DOHH2 (cell line): ENCODE data around the gene KIDINS220.

Experiments
- H3F3A ChIP-seq: fragments of 200-600 bp; sonication (generic), shearing (Covaris generic); 2 replicates; pipeline ENCODE4 v1.6.0; 2016; ENCODE audit warnings: antibody characterized with exemption, mild to moderate bottlenecking; ENCODE audit not compliant: control insufficient read depth, insufficient read depth
- H3K27ac ChIP-seq: fragments of 200-600 bp; sonication (generic); 2 replicates; pipeline ENCODE4 v1.5.1; 2014; ENCODE audit warnings: low read depth, mild to moderate bottlenecking, low read length, moderate library complexity
- H3K27me3 ChIP-seq: fragments of 200-600 bp; sonication (generic); 2 replicates; pipeline ENCODE4 v1.6.1; 2014; ENCODE audit warnings: mild to moderate bottlenecking, low read length, mixed read lengths; ENCODE audit not compliant: control insufficient read depth
- H3K36me3 ChIP-seq: fragments of 200-600 bp; sonication (generic); 2 replicates; pipeline ENCODE4 v1.6.1; 2014; ENCODE audit warnings: mild to moderate bottlenecking, low read length, moderate library complexity, mixed read lengths; ENCODE audit not compliant: control insufficient read depth
- H3K4me1 ChIP-seq: fragments of 200-600 bp; sonication (generic); 2 replicates; pipeline ENCODE4 v1.6.1; 2014; ENCODE audit warnings: mild to moderate bottlenecking, low read length, mixed read lengths; ENCODE audit not compliant: control insufficient read depth
- H3K4me2 ChIP-seq: fragments of 200-600 bp; sonication (generic); 2 replicates; pipeline ENCODE4 v1.6.0; 2014; ENCODE audit warnings: mild to moderate bottlenecking, low read length, moderate library complexity
- H3K4me3 ChIP-seq: fragments of 200-600 bp; sonication (generic); 2 replicates; pipeline ENCODE4 v1.5.1; 2014; ENCODE audit warnings: mild to moderate bottlenecking, low read length, mixed read lengths
- H3K79me2 ChIP-seq: fragments of 200-600 bp; sonication (generic); 2 replicates; pipeline ENCODE4 v1.6.1; 2014; ENCODE audit warnings: mild to moderate bottlenecking, low read length, mixed read lengths; ENCODE audit not compliant: control insufficient read depth
- H3K9me2 ChIP-seq: fragments of 200-600 bp; sonication (generic); replicated peaks from 2 replicates; pipeline ENCODE4 v1.6.1; 2014; ENCODE audit warnings: mild to moderate bottlenecking, low read length, mixed read lengths; ENCODE audit not compliant: control insufficient read depth
- H3K9me3 ChIP-seq: fragments of 200-600 bp; sonication (generic); 2 replicates; pipeline ENCODE4 v1.6.1; 2014; ENCODE audit warnings: antibody characterized with exemption, low read length, mixed read lengths; ENCODE audit not compliant: control insufficient read depth, insufficient read depth
- H4K20me1 ChIP-seq: fragments of 200-600 bp; sonication (generic); 2 replicates; pipeline ENCODE4 v1.6.0; 2014; ENCODE audit warnings: low read depth, mild to moderate bottlenecking, antibody characterized with exemption, low read length, moderate library complexity; ENCODE audit not compliant: control insufficient read depth, insufficient read depth
- CTCF ChIP-seq: fragments of 200-600 bp; sonication (generic); IDR thresholded peaks from one replicate; pipeline ENCODE4 v1.5.1; 2014; ENCODE audit warnings: antibody characterized with exemption, mild to moderate bottlenecking, low read depth, low read length; ENCODE audit not compliant: poor library complexity, severe bottlenecking
- EZH2phosphoT487 ChIP-seq: fragments of 200-600 bp; sonication (generic); IDR thresholded peaks from 2 replicates; pipeline ENCODE4 v1.6.1; 2017; ENCODE audit warnings: borderline replicate concordance, mild to moderate bottlenecking, antibody characterized with exemption, low read length, moderate library complexity, mixed read lengths

Gene KIDINS220

GRCh38 chr2:8685697-8686358 lies 151.6 kb downstream of the KIDINS220 start:
- Histone ChIP-seq H3K36me3 (peaks cover 18% of the 10 kb centered on the region), H3K4me3 (peak overlapping the region; percentile 85), H4K20me1 (peaks cover 7% of the 10 kb centered on the region; the same call in 1 of the 2 replicates), H3K9me3 (no peaks in the 10 kb centered on the region), H3K4me1 (peaks cover 19% of the 10 kb centered on the region), H3K4me2 (peak overlapping the region; percentile 90), H3F3A (peaks cover 10% of the 10 kb centered on the region), H3K27ac (peak overlapping the region; percentile 78), H3K79me2 (peaks cover 30% of the 10 kb centered on the region), H3K9me2 (no peaks in the 10 kb centered on the region), H3K27me3 (no peaks in the 10 kb centered on the region)
- TF ChIP-seq EZH2phosphoT487 (no peak), CTCF (peak; percentile 86)

- Histone ChIP-seq H3K79me2 (peaks cover 30% of the 10 kb centered on the region), H3F3A (peaks cover 18% of the 10 kb centered on the region), H3K27ac (peak overlapping the region; percentile 78), H3K9me2 (no peaks in the 10 kb centered on the region), H3K4me3 (peak overlapping the region; percentile 85), H3K4me1 (peaks cover 26% of the 10 kb centered on the region), H3K4me2 (peak overlapping the region; percentile 90), H3K9me3 (no peaks in the 10 kb centered on the region), H4K20me1 (peaks cover 7% of the 10 kb centered on the region; the same call in 1 of the 2 replicates), H3K36me3 (peaks cover 18% of the 10 kb centered on the region), H3K27me3 (no peaks in the 10 kb centered on the region)
- no peak for TF ChIP-seq CTCF
- no peak for TF ChIP-seq EZH2phosphoT487
Observed at GRCh38 chr2:8684878-8685696, 152.3 kb downstream of the KIDINS220 start.

GRCh38 chr2:8684540-8684877 lies 152.9 kb downstream of the KIDINS220 start:
- peaks cover 18% of the 10 kb centered on the region for H3K36me3 ChIP-seq
- peaks cover 24% of the 10 kb centered on the region for H3F3A ChIP-seq
- H3K27ac ChIP-seq: peak overlapping the region; percentile 78
- H3K9me2 ChIP-seq: no peaks in the 10 kb centered on the region
- H4K20me1 ChIP-seq: peaks cover 7% of the 10 kb centered on the region; the same call in 1 of the 2 replicates
- H3K4me3 ChIP-seq: peak overlapping the region; percentile 85
- H3K9me3 ChIP-seq: no peaks in the 10 kb centered on the region
- peaks cover 34% of the 10 kb centered on the region for H3K79me2 ChIP-seq
- peak overlapping the region; percentile 90 for H3K4me2 ChIP-seq
- peaks cover 32% of the 10 kb centered on the region for H3K4me1 ChIP-seq
- TF ChIP-seq CTCF (no peak), EZH2phosphoT487 (no peak)
- no peaks in the 10 kb centered on the region for H3K27me3 ChIP-seq
